Measurements from ENCODE around the gene MUC4. TPM values are rescaled to one million over a fixed set of nuclear protein-coding genes. Genes with fewer than 3 reads are reported as not detected.
"Not testable (repeated sequence)": the region's sequence is repeated elsewhere in the genome, so short reads cannot be mapped to it uniquely, and the experiment has no call there.

Gene MUC4
- polyA plus RNA-seq, 1 experiment, result not detected

DNA sequence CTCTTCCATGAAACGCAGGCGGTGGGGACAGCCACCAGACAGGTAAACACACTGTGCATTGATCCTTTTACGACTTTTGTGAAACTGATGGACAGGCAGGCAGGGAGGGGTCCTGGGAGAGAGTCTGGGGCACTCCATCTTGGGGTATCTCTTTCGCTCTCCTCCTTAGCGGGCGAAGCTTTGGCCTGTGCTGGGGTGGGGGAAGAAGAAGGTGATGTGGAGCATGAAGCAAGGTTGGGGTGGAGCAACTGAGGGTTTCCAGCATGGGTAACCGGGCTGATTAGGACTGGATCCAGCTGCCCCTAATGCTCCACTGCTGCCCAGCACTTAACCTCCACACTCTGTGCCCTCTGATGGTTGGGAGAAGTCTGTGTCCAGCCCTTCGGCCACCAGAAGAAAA is 65.4 kb downstream of the MUC4 start:
- no peak for DNase-seq (ENCODE audit: low read depth, low spot score)
- ChIA-PET CTCF (interaction anchor here (0.9 kb wide), 1 partner anchor 148 kb away, joined by 3 read pairs; no protein-coding TSS in a partner anchor), POLR2A (no interaction called here)
- H3K27ac ChIP-seq (ENCODE audit: low read depth, low read length), result no peak overlapping the region
- peaks cover 6% of the 10 kb centered on the region; the same call in 1 of the 2 replicates for H3K9me3 ChIP-seq (ENCODE audit: control insufficient read depth, insufficient read depth, low read length)
- H3K4me3 ChIP-seq (ENCODE audit: low read depth, low read length), result no peak overlapping the region
- peaks cover 19% of the 10 kb centered on the region for H3K27me3 ChIP-seq (ENCODE audit: control insufficient read depth, insufficient read depth, low read length)
- TF ChIP-seq, protein P1, sequence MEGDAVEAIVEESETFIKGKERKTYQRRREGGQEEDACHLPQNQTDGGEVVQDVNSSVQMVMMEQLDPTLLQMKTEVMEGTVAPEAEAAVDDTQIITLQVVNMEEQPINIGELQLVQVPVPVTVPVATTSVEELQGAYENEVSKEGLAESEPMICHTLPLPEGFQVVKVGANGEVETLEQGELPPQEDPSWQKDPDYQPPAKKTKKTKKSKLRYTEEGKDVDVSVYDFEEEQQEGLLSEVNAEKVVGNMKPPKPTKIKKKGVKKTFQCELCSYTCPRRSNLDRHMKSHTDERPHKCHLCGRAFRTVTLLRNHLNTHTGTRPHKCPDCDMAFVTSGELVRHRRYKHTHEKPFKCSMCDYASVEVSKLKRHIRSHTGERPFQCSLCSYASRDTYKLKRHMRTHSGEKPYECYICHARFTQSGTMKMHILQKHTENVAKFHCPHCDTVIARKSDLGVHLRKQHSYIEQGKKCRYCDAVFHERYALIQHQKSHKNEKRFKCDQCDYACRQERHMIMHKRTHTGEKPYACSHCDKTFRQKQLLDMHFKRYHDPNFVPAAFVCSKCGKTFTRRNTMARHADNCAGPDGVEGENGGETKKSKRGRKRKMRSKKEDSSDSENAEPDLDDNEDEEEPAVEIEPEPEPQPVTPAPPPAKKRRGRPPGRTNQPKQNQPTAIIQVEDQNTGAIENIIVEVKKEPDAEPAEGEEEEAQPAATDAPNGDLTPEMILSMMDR (IDR thresholded peaks at IDR 0.05; ENCODE audit: low read depth, low read length), result no peak

GRCh38 chr3:195744437-195744836 is 67.3 kb downstream of the MUC4 start:
- H3K27ac ChIP-seq (ENCODE audit: low read depth, low read length), result no peak overlapping the region
- CTCF ChIA-PET, result no interaction called here
- POLR2A ChIA-PET, result interaction anchor here (0.7 kb wide), 1 partner anchor 14 kb away, joined by 3 read pairs; no protein-coding TSS in a partner anchor
- TF ChIP-seq, protein P1 (IDR thresholded peaks at IDR 0.05; ENCODE audit: low read depth, low read length), result no peak
- H3K27me3 ChIP-seq (ENCODE audit: control insufficient read depth, insufficient read depth, low read length), result peaks cover 23% of the 10 kb centered on the region
- peaks cover 6% of the 10 kb centered on the region; the same call in 1 of the 2 replicates for H3K9me3 ChIP-seq (ENCODE audit: control insufficient read depth, insufficient read depth, low read length)
- no peak for DNase-seq (ENCODE audit: low read depth, low spot score)
- H3K4me3 ChIP-seq (ENCODE audit: low read depth, low read length), result no peak overlapping the region

GRCh38 chr3:195739561-195740111 is 72.1 kb downstream of the MUC4 start:
- no peaks in the 10 kb centered on the region for H3K9me3 ChIP-seq (ENCODE audit: control insufficient read depth, insufficient read depth, low read length)
- TF ChIP-seq, protein P1 (IDR thresholded peaks at IDR 0.05; ENCODE audit: low read depth, low read length), result no peak
- H3K27ac ChIP-seq (ENCODE audit: low read depth, low read length), result no peak overlapping the region
- no peak for DNase-seq (ENCODE audit: low read depth, low spot score)
- peaks cover 25% of the 10 kb centered on the region for H3K27me3 ChIP-seq (ENCODE audit: control insufficient read depth, insufficient read depth, low read length)
- ChIA-PET CTCF (interaction anchor here (0.6 kb wide), 1 partner anchor 119 kb away, joined by 3 read pairs; no protein-coding TSS in a partner anchor), POLR2A (no interaction called here)
- no peak overlapping the region for H3K4me3 ChIP-seq (ENCODE audit: low read depth, low read length)

- Histone ChIP-seq H3K9me3 (ENCODE audit: control insufficient read depth, insufficient read depth, low read length) (no peaks in the 10 kb centered on the region), H3K27ac (ENCODE audit: low read depth, low read length) (no peak overlapping the region), H3K4me3 (ENCODE audit: low read depth, low read length) (no peak overlapping the region), H3K27me3 (ENCODE audit: control insufficient read depth, insufficient read depth, low read length) (peaks cover 25% of the 10 kb centered on the region)
- ChIA-PET POLR2A (no interaction called here), CTCF (interaction anchor here (1.4 kb wide), 1 partner anchor 112 kb away, joined by 3 read pairs; no protein-coding TSS in a partner anchor)
- TF ChIP-seq, protein P1 (IDR thresholded peaks at IDR 0.05; ENCODE audit: low read depth, low read length), result no peak
- no peak for DNase-seq (ENCODE audit: low read depth, low spot score)
Measured at GRCh38 chr3:195738274-195739044, 73.3 kb downstream of the MUC4 start.

DNA sequence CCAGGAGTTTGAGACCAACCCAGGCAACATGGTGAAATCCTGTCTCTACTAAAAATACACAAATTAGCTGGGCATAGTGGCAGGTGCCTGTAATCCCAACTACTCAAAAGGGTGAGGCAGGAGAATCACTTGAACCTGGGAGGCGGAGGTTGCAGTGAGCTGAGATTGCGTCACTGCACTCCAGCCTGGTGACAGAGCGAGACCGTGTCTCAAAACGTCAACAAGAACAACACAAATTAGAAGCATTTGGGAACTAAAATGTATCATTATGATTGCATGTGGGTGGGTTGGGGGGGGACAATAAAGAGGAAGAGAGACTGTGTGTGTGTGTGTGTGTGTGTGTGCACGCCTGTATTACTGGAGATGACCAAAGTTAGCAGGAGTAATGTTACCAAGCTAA is 73.9 kb downstream of the MUC4 start:
- H3K9me3 ChIP-seq (ENCODE audit: control insufficient read depth, insufficient read depth, low read length); POLR2A ChIA-PET; DNase-seq (ENCODE audit: low read depth, low spot score); H3K27ac ChIP-seq (ENCODE audit: low read depth, low read length); H3K4me3 ChIP-seq (ENCODE audit: low read depth, low read length): not testable (repeated sequence)
- peaks cover 24% of the 10 kb centered on the region for H3K27me3 ChIP-seq (ENCODE audit: control insufficient read depth, insufficient read depth, low read length)
- CTCF ChIA-PET, result interaction anchor here (0.8 to 1.4 kb wide), 2 partner anchors 113 to 180 kb away, joined by 3 to 4 read pairs; no protein-coding TSS in a partner anchor
